ENCODE results near the gene BMX.

BMX gene

DNA sequence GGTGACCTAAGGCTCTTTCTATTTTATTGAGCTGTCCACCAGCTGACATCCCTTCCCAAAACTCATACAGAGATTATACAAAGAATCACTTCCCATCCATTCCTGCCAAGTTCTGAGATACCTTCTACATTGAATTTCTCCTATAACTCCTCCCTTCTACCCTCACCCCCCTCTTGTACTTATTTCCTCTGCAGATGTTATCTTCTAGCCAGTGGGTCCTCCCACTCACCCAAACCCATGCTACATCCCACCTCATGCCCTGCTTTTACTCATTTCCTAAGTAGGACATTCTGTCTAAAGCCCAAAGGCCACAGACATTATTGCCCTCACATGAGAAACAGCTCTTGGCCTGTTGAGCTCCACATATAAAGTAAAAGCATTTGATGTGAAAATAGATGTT, 28.6 kb downstream of the BMX start:
- Mint-ChIP-seq H3K4me3 (no peak overlapping the region), H3K4me1 (no peaks in the 10 kb centered on the region), H3K27me3 (no peaks in the 10 kb centered on the region), H3K36me3 (no peaks in the 10 kb centered on the region), H3K9me3 (no peaks in the 10 kb centered on the region), H3K27ac (no peak overlapping the region)

DNA sequence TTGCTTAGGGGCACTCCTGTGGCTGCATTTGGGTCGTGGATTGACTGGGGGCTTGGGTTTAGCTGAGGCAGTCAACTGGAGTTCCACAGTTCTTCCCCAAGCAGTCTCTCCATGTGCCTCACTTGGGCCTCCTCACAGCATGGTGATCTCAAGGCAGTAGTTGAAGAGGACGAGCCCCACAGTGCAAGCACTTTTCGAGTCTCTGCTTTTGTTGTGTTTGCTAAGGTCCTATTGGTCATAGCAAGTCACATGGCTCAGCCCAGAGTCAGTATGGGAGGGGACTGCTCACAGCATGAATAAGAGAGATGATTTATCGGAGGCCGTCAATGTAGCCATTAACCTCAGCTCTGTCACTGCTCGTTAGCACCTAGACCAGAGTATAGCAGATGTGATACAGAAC, 29.7 kb downstream of the BMX start:
- H3K27me3 Mint-ChIP-seq, result no peaks in the 10 kb centered on the region
- H3K36me3 Mint-ChIP-seq, result no peaks in the 10 kb centered on the region
- H3K9me3 Mint-ChIP-seq, result no peaks in the 10 kb centered on the region
- no peaks in the 10 kb centered on the region for H3K4me1 Mint-ChIP-seq
- H3K4me3 Mint-ChIP-seq, result no peak overlapping the region
- H3K27ac Mint-ChIP-seq, result no peak overlapping the region

DNA sequence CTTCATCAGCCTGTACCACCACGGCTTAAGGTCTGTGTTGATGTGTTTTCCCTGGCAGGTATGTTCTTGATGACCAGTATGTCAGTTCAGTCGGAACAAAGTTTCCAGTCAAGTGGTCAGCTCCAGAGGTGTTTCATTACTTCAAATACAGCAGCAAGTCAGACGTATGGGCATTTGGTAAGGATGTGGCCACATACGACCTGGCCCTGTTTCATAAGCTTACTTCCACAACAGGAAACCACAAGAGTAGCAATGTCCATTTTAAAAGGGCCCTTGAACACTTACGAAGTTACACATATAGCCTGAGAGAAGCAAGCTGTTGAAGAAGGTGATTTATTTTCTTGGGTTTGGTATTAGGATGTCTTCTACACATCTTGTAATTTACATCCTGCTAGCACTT, 46.1 kb downstream of the BMX start:
- H3K4me1 Mint-ChIP-seq, result no peaks in the 10 kb centered on the region
- no peaks in the 10 kb centered on the region for H3K36me3 Mint-ChIP-seq
- no peaks in the 10 kb centered on the region for H3K9me3 Mint-ChIP-seq
- H3K27me3 Mint-ChIP-seq, result peaks cover 5% of the 10 kb centered on the region
- no peak overlapping the region for H3K27ac Mint-ChIP-seq
- no peak overlapping the region for H3K4me3 Mint-ChIP-seq

DNA sequence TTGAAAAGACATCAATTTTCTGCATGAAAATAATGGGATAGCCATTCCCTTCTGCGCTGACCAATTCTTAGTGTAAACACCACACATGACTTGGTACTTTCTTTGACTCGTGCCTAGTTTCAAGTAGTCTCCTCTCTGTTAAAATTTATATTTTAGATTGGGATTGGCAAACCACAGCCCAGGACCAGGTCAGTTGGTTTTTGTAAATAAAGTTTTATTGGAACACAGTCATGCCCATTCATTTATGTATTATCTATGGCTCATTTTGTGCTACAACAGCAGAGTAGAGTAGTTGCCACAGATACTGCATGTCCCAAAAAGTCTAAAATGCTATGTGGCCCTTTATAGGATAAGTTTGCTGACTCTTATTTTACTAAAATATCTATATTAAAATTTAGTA, 46.7 kb downstream of the BMX start:
- H3K4me3 Mint-ChIP-seq, result no peak overlapping the region
- peaks cover 5% of the 10 kb centered on the region for H3K27me3 Mint-ChIP-seq

DNA sequence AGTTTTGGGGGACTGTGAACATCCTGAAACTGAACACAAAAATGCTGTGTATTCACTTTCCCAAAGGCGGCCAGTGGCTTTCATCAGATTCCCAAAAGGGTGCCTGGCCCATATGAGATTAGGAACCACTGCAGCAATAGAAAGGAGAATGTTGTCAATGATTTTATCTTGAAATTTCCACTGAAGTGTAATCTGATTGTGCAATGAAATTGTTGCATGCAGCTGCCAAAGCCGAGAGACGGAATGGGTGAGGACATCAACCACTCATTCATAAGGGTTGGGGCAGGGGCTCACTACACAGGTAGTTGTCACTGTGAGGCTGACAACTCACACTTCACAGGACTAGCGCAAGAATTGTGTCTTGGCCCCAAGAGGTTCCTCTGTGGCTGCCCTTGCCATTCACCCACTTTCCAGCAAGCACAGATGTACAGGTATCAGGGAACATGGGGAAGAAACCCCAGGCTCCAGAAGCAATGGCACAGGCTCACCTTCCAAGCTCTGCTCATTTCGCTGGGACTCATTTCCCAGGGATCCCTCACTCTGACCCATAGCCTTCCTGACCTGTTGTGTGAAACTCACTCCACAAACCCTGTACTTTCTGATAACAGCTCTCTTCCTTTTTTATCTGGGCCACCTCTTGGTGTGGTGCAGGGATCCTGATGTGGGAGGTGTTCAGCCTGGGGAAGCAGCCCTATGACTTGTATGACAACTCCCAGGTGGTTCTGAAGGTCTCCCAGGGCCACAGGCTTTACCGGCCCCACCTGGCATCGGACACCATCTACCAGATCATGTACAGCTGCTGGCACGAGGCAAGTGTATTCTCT, 48.8 kb downstream of the BMX start:
- Mint-ChIP-seq H3K27me3 (peaks cover 5% of the 10 kb centered on the region), H3K4me3 (no peak overlapping the region), H3K36me3 (no peaks in the 10 kb centered on the region), H3K9me3 (no peaks in the 10 kb centered on the region), H3K27ac (no peak overlapping the region), H3K4me1 (no peaks in the 10 kb centered on the region)

More for the DNA sequence above, 46.7 kb downstream of the BMX start:
- H3K4me1 Mint-ChIP-seq, result no peaks in the 10 kb centered on the region
- H3K9me3 Mint-ChIP-seq, result no peaks in the 10 kb centered on the region
- no peaks in the 10 kb centered on the region for H3K36me3 Mint-ChIP-seq
- no peak overlapping the region for H3K27ac Mint-ChIP-seq

DNA sequence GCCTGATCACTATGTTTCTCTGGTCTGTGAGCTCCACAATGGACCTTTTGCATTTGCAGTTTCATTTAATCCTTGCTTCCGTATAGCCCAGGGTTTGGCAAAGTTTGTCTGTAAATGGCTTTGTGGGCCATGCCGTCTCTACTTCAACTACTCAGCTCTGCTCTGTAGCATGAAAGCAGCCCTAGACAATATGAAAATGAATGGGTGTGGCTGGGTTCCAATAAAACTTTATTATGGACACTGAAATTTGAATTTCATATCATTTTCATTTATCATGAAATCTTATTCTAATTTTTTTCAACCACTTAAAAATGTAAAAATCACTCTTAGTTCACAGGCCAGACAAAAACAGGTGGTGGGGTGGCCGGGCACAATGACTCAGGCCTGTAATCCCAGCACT, 58.6 kb downstream of the BMX start:
- Mint-ChIP-seq H3K4me1 (no peaks in the 10 kb centered on the region), H3K27me3 (no peaks in the 10 kb centered on the region), H3K27ac (no peak overlapping the region), H3K36me3 (no peaks in the 10 kb centered on the region), H3K4me3 (no peak overlapping the region), H3K9me3 (no peaks in the 10 kb centered on the region)

DNA sequence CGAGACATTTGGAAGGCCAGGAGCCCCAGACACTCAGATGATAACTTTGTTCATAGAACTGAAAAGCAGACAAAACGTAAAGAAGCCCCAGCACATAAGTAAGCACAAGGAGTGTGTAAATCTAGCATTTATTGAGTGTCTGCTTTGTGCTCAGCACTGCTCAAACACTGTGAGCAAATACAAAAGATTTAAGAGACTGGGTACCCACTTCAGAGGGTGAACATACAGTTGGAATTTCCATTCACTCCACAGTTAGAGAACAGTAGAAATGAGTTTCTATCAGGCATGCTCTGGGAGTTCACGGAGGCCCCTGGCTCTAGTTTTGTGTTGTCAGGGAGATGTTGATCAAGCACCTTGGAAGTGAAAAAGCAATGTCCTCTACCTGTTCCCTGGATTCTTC, 60.3 kb downstream of the BMX start:
- no peak overlapping the region for H3K27ac Mint-ChIP-seq
- no peak overlapping the region for H3K4me3 Mint-ChIP-seq
- H3K4me1 Mint-ChIP-seq, result no peaks in the 10 kb centered on the region
- H3K9me3 Mint-ChIP-seq, result no peaks in the 10 kb centered on the region
- H3K36me3 Mint-ChIP-seq, result no peaks in the 10 kb centered on the region
- peaks cover 3% of the 10 kb centered on the region for H3K27me3 Mint-ChIP-seq

DNA sequence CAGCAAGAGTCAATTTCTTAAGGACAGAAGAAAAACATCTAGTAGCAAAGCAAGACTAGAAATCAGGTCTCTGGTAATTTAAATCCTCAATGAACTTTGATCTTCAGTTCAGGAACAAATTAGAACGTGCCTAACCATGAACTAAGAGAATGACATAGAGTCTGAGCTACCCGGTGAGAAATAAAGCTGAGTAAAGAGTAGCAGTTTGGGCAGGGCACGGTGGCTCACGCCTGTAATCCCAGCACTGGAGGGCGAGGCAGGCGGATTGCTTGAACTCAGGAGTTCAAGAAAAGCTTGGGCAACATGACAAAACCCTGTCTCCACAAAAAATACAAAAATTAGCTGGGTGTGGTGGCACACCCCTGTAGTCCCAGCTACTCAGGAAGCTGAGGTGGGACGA, 62.4 kb downstream of the BMX start:
- no peaks in the 10 kb centered on the region for H3K36me3 Mint-ChIP-seq
- H3K27me3 Mint-ChIP-seq, result peaks cover 3% of the 10 kb centered on the region
- H3K27ac Mint-ChIP-seq, result no peak overlapping the region
- no peaks in the 10 kb centered on the region for H3K4me1 Mint-ChIP-seq
- H3K9me3 Mint-ChIP-seq, result no peaks in the 10 kb centered on the region
- no peak overlapping the region for H3K4me3 Mint-ChIP-seq

DNA sequence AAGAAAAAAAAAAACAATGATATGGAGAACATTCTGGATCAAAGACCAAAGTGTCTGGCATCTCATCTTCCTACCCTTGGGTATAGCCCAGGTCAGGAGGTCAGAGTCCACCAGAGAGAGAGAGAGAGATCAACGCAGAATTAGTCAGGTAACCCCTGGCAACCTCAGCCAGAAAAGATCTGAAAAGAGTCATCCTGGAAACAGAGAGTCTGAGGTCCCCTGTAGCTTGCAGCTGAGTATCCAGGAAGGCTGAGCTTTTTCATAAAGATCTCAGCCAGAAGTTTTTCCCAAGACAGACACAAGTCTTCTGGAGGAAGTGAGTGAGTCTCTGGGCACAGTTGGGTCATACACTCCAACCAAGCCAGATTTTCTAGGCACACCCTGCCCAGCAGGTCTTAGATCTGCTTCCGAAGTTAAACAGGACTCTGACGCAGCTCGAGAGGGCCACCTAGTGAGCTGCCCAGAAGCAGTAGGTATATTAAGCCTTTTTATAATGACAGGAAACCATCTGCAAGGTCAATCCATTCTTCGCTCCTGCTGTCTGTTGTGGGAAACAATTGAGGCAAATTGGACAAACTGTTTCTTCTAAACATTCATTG, 64.5 kb downstream of the BMX start:
- H3K27me3 Mint-ChIP-seq, result peaks cover 3% of the 10 kb centered on the region
- H3K4me3 Mint-ChIP-seq, result no peak overlapping the region
- H3K4me1 Mint-ChIP-seq, result no peaks in the 10 kb centered on the region
- no peaks in the 10 kb centered on the region for H3K36me3 Mint-ChIP-seq
- no peak overlapping the region for H3K27ac Mint-ChIP-seq
- H3K9me3 Mint-ChIP-seq, result no peaks in the 10 kb centered on the region

DNA sequence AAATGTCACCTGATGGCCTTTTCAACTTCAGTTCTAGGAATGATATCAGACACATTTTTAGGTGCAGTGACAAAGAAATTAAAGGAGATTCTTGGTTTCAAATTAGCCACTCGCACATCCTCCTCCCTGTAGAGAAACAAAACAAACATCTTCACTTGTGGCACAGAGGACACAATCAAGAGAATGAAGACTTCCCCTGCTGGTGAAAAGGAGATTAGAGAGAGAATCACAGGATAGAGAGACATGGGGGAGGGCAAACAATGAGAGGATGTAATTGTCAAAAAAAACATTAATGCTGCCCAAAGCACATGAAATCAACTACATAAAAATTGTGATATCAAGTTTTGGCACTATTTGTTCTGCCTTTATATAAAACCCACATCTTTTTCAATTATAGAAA, 65.6 kb downstream of the BMX start:
- H3K27ac Mint-ChIP-seq, result no peak overlapping the region
- H3K36me3 Mint-ChIP-seq, result no peaks in the 10 kb centered on the region
- no peaks in the 10 kb centered on the region for H3K4me1 Mint-ChIP-seq
- H3K9me3 Mint-ChIP-seq, result no peaks in the 10 kb centered on the region
- no peak overlapping the region for H3K4me3 Mint-ChIP-seq
- peaks cover 3% of the 10 kb centered on the region for H3K27me3 Mint-ChIP-seq

DNA sequence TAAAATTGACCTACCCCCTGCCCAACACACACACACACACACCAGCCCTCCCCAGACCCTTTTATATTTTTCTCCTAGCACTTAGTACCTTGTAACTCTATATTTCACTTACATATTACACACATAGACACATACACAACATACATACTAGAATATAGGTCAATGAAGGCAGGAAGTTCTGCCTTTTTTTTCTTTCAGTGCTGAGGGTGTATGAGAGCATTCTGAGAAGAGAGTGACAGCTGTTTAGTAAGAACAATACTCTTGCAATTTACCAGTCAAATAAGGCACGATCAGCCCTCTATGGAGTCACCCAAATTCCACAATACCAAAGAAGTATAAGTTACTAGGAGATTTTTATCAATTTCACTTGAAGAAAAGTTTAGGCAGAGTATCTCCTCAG, 66.7 kb downstream of the BMX start:
- H3K36me3 Mint-ChIP-seq, result no peaks in the 10 kb centered on the region
- peaks cover 3% of the 10 kb centered on the region for H3K27me3 Mint-ChIP-seq
- H3K9me3 Mint-ChIP-seq, result no peaks in the 10 kb centered on the region
- H3K27ac Mint-ChIP-seq, result no peak overlapping the region
- H3K4me3 Mint-ChIP-seq, result no peak overlapping the region
- H3K4me1 Mint-ChIP-seq, result no peaks in the 10 kb centered on the region

DNA sequence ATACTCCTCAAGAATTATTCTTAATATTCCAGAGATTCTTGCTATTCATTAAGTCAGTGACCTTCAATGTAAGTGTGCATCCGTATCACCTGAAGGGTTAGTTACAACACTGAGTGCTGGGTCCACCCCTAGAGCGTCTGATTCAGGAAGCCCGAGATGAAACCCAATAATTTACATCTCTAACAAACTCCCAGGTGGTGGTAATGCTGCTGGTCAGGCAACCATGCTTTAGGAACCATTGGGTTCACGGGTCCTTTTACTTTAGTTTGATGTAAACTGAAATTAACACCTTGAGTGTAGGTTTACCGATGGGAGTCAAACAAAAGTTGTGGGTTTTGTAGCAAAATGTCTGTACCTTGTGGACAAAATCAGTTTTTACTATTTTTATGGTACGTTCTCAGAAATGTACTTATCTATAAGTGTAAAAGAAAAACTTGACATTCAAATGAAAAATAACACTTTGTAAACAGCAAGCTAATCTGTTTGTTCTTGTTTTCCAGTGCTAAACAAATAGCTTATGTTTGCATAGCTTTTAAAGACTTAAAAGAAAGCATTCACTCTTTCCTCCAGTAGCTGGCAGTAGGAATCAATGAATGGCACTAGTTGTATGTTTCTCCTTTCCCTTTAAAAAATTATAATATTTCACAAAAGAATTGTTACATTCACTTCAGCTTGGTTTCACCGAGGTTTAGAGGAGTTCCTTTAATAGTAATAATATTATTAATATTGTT, 67.4 kb downstream of the BMX start:
- H3K9me3 Mint-ChIP-seq, result no peaks in the 10 kb centered on the region
- H3K4me3 Mint-ChIP-seq, result no peak overlapping the region
- no peaks in the 10 kb centered on the region for H3K4me1 Mint-ChIP-seq
- peaks cover 3% of the 10 kb centered on the region for H3K27me3 Mint-ChIP-seq
- H3K36me3 Mint-ChIP-seq, result no peaks in the 10 kb centered on the region
- no peak overlapping the region for H3K27ac Mint-ChIP-seq

DNA sequence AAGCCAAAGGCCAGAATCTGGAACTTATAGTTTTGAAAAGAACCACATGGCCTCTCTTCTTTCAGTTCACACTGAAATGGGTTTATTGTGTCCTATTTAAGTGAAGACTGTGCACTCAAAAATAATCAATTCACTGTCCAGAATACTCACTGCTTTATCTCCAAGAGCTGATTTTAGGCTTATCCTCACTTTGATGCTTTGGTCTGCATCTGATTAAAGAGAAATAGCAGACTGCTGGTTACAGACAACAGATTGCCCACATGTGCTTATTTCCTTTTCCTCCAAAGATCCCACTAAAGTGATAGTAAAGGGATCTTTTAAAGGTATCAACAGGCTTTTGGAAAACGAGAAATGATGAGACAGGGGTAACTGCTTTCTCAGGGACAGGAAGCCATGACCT, 69.5 kb downstream of the BMX start:
- Mint-ChIP-seq H3K9me3 (no peaks in the 10 kb centered on the region), H3K27ac (no peak overlapping the region), H3K4me3 (no peak overlapping the region), H3K36me3 (no peaks in the 10 kb centered on the region), H3K27me3 (peaks cover 3% of the 10 kb centered on the region), H3K4me1 (no peaks in the 10 kb centered on the region)

DNA sequence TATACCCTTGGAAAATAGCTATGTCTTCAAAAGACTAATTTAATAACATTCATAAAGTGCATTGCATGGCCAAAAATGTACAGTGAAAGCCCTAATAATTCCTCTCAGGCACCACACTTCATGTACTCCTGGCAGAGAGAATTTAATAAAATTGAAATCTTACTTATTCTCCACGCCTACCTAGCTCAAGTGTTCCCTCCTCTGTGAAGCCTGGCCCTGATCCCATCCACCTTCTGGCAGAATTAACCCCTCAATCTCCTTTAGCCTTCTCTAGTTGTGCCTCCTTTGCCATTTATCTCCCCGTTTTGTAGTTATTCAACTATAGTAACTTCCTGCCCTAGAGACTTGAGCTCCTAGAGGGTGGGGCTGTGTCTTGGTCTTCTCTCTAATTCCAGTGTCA, 73.4 kb downstream of the BMX start:
- no peak overlapping the region for H3K27ac Mint-ChIP-seq

DNA sequence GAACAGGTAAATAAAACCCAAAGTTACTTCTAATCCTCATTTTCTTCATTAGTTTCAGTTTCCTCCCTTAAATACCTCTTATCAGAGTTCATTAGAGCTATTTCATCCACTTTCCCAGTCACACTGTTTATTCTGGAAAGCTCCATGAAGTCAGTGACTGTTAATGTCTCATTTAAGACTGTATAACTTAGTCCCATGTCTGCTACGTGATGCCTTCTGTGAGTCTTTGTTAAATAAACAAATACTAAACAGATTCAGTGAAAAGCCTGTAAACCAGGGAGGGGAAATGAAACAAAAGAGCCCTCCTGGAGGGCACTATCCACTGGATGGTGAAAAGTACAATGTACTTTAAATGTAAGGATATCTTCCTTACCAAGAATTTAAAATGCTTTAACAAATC, 75.4 kb downstream of the BMX start:
- Mint-ChIP-seq H3K27me3 (peaks cover 3% of the 10 kb centered on the region), H3K36me3 (no peaks in the 10 kb centered on the region), H3K27ac (no peak overlapping the region), H3K4me1 (no peaks in the 10 kb centered on the region), H3K9me3 (no peaks in the 10 kb centered on the region), H3K4me3 (no peak overlapping the region)

More for the DNA sequence above, 73.4 kb downstream of the BMX start:
- no peak overlapping the region for H3K4me3 Mint-ChIP-seq
- no peaks in the 10 kb centered on the region for H3K4me1 Mint-ChIP-seq
- no peaks in the 10 kb centered on the region for H3K36me3 Mint-ChIP-seq
- H3K27me3 Mint-ChIP-seq, result peaks cover 3% of the 10 kb centered on the region
- no peaks in the 10 kb centered on the region for H3K9me3 Mint-ChIP-seq
